Activated gamma-delta T cell treated with anti-CD3 and anti-CD28 coated beads, Interleukin-2, amount 50 U/mL, for 16 hours (primary cell): ENCODE measurements around the gene TXLNB.

Experiments used
- DNase-seq: peaks from one replicate; pipeline ENCODE4 v3.0.0-alpha.2; 2020; ENCODE audit warnings: low read depth

Gene TXLNB

GRCh38 chr6:139291813-139292619 is at the start of gene TXLNB:
Gene TXLNB (minus strand): TSS chr6:139291998. CDS start chr6:139288899, 3,099 bp downstream.
- DNase-seq, result peak; percentile 70

GRCh38 chr6:139341060-139341459 is 49.3 kb upstream of the TXLNB start:
- DNase-seq, result no peak

- no peak for DNase-seq
These were observed 47.0 kb upstream of the TXLNB start for GRCh38 chr6:139338795-139339194.

- no peak for DNase-seq
These were observed 46.0 kb upstream of the TXLNB start for GRCh38 chr6:139337830-139338229.

DNA sequence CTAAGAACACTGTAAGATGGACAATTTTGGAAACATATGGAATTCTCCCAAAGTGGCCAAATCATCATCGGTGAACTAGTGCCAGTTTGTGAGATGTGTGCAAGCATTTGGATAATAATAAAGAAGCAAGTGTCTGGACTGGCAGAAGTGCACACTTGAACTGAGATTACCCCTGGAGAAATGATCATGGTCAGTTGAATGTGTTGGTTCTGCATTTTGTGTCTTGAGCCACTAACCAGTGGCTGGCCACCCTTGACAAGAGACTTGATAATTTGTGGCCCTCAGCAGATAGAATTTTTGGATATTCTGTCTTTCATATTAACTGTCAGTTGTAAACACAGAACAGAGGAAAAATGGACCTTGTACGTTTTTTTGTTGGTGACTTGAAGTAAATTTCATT is 45.2 kb upstream of the TXLNB start:
- DNase-seq, result no peak

DNA sequence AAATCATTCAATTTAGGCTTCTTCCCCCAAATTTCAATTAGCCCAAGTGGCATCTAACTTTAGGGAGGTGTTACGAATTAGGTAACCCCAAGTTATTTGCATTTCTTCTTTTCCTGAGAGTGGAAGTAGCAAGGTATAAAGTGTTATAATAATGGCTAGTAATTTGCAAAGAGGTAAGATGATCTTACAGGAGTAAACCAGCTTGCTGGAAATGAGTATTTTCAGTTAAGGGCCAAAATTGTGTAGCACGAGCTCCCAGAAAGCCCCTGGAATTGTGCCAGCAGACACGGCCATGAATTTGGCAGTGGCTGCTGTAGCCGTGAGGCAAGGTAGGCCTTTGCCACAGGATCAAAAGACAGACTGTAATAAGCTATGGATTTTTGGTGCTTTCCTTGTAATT is 44.7 kb upstream of the TXLNB start:
- no peak for DNase-seq

DNA sequence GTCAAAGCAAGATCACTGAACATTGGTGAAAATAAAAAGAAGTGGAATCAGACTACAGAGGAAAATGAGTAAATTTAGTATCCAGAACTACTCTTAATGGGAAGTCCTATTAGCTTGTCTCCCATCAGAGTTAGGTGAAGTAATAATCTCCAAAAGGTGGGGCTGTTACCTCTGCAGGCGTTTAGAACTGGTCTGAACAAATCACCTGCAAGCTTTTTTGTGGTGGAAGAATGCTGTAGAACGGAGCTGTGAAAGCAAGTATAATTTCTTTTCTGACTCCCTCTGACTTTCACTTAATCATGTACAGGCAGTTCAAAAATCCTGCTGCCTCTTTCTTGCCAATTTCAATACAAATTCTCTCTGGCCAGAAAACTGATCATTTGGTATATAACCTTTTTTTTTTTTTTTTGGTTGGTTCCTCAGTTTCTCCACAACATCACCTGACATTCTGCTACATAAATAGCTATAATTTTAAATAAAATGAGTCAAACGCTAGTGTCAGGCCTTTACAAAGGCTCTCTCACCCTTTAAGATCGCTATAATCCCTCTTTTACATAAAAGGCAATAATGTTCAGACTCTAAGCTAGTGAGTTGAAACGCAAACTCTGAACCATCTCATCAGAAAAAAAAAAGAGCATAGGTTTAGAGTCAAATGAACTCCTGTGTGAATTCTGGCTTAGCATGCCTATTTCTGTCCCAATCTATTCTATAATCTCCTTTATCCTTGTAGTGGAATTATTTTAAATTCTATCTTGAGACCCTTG is 43.8 kb upstream of the TXLNB start:
- no peak for DNase-seq

DNA sequence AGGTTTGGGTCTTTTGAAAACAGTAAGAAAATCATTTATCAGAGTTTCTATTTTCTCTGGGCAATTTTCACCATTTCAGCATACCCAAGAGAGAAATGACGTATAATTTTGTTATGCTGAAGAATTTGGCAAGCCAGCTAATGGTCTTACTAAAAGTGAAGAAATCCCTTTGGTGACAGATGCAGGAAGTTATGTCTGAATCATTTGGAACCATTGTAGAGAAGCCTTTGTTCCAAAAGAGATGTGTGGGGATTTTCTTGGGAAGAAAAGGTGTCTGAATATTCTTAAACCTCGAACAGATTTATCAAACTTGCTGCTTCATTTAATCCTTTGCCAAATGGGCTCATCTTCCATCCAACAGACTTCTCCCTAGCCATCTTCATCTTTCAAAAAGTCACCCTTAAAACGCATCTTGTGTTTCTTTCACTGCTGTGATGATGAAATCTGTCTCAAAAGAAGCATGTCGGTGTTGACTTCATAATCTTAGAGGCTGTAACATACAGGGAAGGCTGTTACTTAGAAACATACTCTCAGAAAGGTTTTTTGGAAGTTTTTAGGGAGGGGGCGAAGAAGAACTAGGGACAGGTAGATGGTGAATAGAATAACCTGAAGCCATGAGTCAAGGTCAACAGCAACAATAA is 43.1 kb upstream of the TXLNB start:
- DNase-seq, result no peak

GRCh38 chr6:139330826-139331500 is 39.2 kb upstream of the TXLNB start:
- DNase-seq, result no peak

DNA sequence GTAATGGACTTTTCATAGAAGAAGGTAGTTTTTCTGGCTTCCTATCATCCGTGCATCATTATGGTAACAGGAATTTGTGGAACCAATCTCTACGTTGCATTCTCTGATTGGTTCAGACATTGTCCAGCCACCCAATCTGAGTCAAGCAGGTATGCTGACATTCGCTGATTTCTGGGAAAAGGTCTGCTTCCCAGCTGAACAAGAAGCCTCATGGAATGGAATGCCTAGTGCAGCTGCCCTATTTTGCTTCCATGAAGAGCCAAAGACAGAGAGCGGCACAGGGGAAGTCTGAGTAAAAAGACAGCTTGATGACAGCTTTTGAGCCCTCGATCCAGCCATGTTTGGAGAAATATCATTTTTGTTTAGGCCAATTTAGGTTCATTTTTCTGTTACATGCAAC is 38.5 kb upstream of the TXLNB start:
- no peak for DNase-seq

DNA sequence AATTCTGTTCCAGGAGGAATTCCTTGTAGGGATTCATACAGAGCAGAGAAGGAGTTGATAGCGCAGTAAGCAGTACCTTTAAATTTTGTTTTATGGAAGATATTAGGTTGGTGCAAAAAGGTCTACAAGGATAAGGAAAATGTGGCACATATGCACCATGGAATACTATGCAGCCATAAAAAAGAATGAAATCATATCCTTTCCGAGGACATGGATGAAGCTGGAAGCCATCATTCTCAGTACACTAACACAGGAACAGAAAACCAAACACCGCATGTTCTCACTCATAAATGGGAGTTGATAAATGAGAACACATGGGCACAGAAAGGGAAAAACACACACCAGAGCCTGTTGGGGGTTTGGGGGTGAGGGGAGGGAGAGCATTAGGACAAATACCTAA is 37.4 kb upstream of the TXLNB start:
- no peak for DNase-seq

DNA sequence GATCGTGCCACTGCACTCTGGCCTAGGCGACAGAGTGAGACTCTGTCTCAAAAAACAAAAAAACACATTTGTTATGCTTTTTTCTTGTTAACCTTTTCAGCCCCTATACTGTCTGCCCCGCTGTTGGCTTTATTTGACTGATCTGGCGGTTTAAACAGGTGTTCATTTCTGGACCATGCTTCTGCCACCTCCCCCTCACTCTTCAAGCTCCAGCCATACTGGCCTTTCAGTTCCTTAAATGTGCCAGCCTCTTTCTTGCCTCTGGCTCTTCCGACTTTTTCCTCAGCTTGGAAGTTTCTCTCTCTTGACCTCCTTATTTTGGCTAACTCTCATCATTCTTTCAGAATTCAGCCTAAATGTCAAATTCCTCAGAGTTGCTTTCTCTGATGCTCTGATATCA is 35.2 kb upstream of the TXLNB start:
- no peak for DNase-seq

GRCh38 chr6:139325686-139326085 is 33.9 kb upstream of the TXLNB start:
- DNase-seq, result no peak

DNA sequence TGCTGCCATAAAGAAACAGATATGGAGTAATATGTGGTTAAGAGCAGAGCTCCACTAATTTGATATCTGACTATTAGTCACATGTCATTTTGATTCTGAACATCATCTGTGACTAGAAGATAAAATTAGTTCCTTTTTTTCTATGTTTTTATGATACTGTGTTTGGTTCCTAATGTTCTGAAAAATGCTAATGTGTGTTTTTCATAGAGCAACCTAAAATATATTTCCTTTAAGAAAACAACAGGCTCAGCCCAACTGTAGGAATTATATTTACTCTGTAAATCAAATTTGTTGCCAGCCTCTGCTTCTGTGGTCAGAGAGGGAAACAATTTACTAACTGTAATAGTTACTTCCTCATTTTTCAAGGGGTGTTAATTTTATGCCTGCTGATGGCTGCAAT is 33.3 kb upstream of the TXLNB start:
- DNase-seq, result no peak

- no peak for DNase-seq
These were observed 32.4 kb upstream of the TXLNB start for GRCh38 chr6:139324301-139324555.

DNA sequence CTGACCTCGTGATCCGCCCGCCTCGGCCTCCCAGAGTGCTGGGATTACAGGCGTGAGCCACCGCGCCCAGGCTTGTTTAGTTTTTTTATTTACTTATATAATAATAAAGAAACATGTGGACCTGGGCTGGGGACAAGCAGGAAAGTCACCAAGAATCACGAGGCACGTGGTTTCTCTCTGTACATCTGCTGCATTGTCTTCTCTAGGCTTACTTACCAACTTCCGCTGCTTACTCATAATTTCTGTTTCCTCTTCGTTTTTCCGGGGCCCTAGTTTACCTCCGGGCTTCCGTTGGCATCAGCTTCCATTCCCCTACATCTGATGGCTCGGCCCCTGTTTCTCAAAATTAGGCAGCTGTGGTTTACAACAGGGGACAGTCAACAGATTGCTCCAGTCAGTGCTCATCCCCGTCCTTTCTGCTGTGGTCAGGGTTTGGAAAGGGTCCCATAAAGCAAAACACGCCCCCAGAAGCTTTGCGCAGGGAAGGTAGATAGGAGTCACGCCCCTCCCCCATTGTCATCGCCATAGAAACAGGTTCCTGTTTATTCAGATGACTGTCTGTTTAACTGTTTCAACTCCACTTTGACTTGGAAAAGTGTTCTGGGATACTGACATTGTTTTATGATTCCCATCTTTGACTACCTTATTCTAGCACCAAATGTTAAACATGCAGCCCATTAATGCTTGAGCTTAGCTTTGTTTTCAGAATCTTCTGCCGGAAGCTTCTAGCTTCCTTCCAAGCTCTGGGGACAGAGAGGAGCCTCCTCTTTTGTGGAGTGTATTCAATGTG is 31.9 kb upstream of the TXLNB start:
- peak; percentile 63 for DNase-seq

DNA sequence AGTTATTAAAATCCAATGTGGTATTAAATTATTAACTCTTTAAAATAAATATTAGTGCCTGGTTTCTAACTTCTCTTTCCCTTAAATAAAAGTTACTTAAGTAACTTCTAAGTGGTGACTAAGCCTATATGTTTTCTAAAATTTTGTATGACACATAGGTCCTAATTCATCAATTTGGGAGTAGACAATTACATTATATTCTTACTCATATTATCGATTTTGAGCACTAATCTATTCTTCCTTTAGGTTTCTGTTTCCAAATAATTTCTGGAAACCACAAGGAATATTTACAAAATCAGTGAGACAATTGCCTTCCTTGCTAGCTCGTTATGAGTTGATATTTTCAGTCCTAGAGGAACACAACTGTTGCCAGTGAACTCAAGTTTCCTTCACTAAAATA is 28.3 kb upstream of the TXLNB start:
- DNase-seq, result no peak

- no peak for DNase-seq
These were observed 25.0 kb upstream of the TXLNB start for GRCh38 chr6:139316622-139317317.

DNA sequence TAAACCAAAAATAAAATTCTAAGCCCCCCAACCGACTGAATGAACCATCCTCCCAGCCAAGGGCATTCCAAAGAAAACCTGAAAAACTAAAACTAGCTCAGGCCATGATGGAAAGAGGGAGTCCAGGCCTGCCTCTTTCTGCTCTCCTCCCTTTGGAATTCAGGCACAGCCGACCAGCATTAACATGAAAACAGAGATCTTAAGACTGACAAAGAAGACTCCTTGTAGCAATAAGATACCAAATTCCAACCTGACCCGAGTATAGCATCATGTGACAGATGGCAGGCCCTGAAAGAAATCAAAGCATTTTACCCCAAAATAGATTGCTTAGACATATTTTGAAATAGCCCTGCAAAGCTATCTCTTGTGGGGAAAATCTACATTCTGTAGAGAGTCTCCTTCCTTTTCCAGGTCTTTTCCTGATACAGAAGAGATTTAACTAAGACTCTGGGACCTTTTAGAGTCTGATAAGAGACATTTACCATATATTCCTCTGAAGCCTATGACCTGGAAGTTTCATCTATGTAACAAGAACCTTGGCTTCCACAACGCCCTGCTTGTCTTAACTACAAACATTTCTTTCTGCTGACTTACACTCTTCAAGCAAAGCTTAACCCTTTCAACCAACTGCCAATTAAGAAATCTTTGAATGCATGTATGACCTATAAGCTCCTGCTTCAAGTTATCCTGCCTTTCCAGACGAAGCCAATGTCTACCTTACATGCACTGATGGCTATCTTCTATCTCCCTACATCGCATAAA is 22.2 kb upstream of the TXLNB start:
- DNase-seq, result no peak

GRCh38 chr6:139313229-139313628 is 21.4 kb upstream of the TXLNB start:
- no peak for DNase-seq

GRCh38 chr6:139311831-139312230 is 20.0 kb upstream of the TXLNB start:
- DNase-seq, result no peak
